GM21423 (cell line): ENCODE results near the gene OR2V1.
"Not testable (repeated sequence)": the region's sequence is repeated elsewhere in the genome, so short reads cannot be mapped to it uniquely, and the experiment has no call there.

Experiments
- ATAC-seq: cut with Tn5 transposase; IDR thresholded peaks from one replicate; pipeline ENCODE4 v1.9.1; 2021; ENCODE audit warnings: mild to moderate bottlenecking, moderate library complexity; ENCODE audit not compliant: unreplicated experiment

Gene OR2V1

GRCh38 chr5:181130832-181131496 is at the start of gene OR2V1:
TSS of gene OR2V1 (minus strand) at chr5:181131169. CDS start at chr5:181125304, 5,865 bp downstream.
- ATAC-seq, result no peak

- not testable (repeated sequence) for ATAC-seq
Measured at GRCh38 chr5:181177559-181177958, 46.6 kb upstream of the OR2V1 start.

- no peak for ATAC-seq
Measured at GRCh38 chr5:181176254-181176952, 45.4 kb upstream of the OR2V1 start.

GRCh38 chr5:181173420-181174342 is 42.7 kb upstream of the OR2V1 start:
- peak; percentile 42 for ATAC-seq

GRCh38 chr5:181173027-181173419 is 42.1 kb upstream of the OR2V1 start:
- peak; percentile 30 for ATAC-seq

GRCh38 chr5:181171782-181172181 is 40.8 kb upstream of the OR2V1 start:
- no peak for ATAC-seq

- ATAC-seq, result no peak
Measured at GRCh38 chr5:181170996-181171395, 40.0 kb upstream of the OR2V1 start.

GRCh38 chr5:181170237-181170825 is 39.4 kb upstream of the OR2V1 start:
- ATAC-seq, result no peak

- peak; percentile 42 for ATAC-seq
Measured at GRCh38 chr5:181169459-181170236, 38.7 kb upstream of the OR2V1 start.

- ATAC-seq, result no peak
Measured at GRCh38 chr5:181168595-181169118, 37.7 kb upstream of the OR2V1 start.

GRCh38 chr5:181167814-181168488 is 37.0 kb upstream of the OR2V1 start:
- no peak for ATAC-seq

GRCh38 chr5:181166812-181167733 is 36.1 kb upstream of the OR2V1 start:
- no peak for ATAC-seq

- no peak for ATAC-seq
Measured at GRCh38 chr5:181164076-181164952, 33.3 kb upstream of the OR2V1 start.

GRCh38 chr5:181163487-181164075 is 32.6 kb upstream of the OR2V1 start:
- no peak for ATAC-seq

- ATAC-seq, result no peak
Measured at GRCh38 chr5:181161534-181162175, 30.7 kb upstream of the OR2V1 start.

GRCh38 chr5:181160755-181161533 is 30.0 kb upstream of the OR2V1 start:
- ATAC-seq, result not testable (repeated sequence)
